Nephron progenitor cell (in vitro differentiated cells): Measurements from ENCODE around the gene FUZ.

ENCODE experiments used
- DNase-seq: peaks from one replicate; pipeline ENCODE4 v3.0.0; 2021
- H3K27ac Mint-ChIP-seq: 2 replicates; pipeline ENCODE4 v1.8.0; 2021; ENCODE audit warnings: mild to moderate bottlenecking, moderate library complexity, mixed read lengths
- H3K27me3 Mint-ChIP-seq: 2 replicates; pipeline ENCODE4 v1.8.0; 2021; ENCODE audit warnings: mild to moderate bottlenecking, low read depth, mixed read lengths; ENCODE audit not compliant: poor library complexity
- H3K36me3 Mint-ChIP-seq: 2 replicates; pipeline ENCODE4 v1.8.0; 2021; ENCODE audit warnings: low read depth, mixed read lengths
- H3K4me1 Mint-ChIP-seq: 2 replicates; pipeline ENCODE4 v1.8.0; 2021; ENCODE audit warnings: mixed read lengths
- H3K4me3 Mint-ChIP-seq: 2 replicates; pipeline ENCODE4 v1.8.0; 2021; ENCODE audit warnings: mild to moderate bottlenecking, moderate library complexity, mixed read lengths
- H3K9me3 Mint-ChIP-seq: 2 replicates; pipeline ENCODE4 v1.8.0; 2021; ENCODE audit warnings: mild to moderate bottlenecking, moderate library complexity, mixed read lengths
- TF ChIP-seq, protein P1 (sequence below): fragments of 200-600 bp; sonication (generic); IDR thresholded peaks from 2 replicates; pipeline ENCODE4 v1.5.0; 2021; ENCODE audit warnings: antibody characterized with exemption

Gene FUZ

GRCh38 chr19:49818649-49819370 lies 5.7 kb upstream of the FUZ start:
- TF ChIP-seq, protein P1, sequence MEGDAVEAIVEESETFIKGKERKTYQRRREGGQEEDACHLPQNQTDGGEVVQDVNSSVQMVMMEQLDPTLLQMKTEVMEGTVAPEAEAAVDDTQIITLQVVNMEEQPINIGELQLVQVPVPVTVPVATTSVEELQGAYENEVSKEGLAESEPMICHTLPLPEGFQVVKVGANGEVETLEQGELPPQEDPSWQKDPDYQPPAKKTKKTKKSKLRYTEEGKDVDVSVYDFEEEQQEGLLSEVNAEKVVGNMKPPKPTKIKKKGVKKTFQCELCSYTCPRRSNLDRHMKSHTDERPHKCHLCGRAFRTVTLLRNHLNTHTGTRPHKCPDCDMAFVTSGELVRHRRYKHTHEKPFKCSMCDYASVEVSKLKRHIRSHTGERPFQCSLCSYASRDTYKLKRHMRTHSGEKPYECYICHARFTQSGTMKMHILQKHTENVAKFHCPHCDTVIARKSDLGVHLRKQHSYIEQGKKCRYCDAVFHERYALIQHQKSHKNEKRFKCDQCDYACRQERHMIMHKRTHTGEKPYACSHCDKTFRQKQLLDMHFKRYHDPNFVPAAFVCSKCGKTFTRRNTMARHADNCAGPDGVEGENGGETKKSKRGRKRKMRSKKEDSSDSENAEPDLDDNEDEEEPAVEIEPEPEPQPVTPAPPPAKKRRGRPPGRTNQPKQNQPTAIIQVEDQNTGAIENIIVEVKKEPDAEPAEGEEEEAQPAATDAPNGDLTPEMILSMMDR = no peak
- DNase-seq = no peak
- peak overlapping the region; percentile 87 for H3K27ac Mint-ChIP-seq
- H3K9me3 Mint-ChIP-seq = no peaks in the 10 kb centered on the region
- H3K4me3 Mint-ChIP-seq = peak overlapping the region; percentile 99
- peaks cover 19% of the 10 kb centered on the region for H3K36me3 Mint-ChIP-seq
- H3K4me1 Mint-ChIP-seq = peaks cover 45% of the 10 kb centered on the region
- no peaks in the 10 kb centered on the region for H3K27me3 Mint-ChIP-seq

DNA sequence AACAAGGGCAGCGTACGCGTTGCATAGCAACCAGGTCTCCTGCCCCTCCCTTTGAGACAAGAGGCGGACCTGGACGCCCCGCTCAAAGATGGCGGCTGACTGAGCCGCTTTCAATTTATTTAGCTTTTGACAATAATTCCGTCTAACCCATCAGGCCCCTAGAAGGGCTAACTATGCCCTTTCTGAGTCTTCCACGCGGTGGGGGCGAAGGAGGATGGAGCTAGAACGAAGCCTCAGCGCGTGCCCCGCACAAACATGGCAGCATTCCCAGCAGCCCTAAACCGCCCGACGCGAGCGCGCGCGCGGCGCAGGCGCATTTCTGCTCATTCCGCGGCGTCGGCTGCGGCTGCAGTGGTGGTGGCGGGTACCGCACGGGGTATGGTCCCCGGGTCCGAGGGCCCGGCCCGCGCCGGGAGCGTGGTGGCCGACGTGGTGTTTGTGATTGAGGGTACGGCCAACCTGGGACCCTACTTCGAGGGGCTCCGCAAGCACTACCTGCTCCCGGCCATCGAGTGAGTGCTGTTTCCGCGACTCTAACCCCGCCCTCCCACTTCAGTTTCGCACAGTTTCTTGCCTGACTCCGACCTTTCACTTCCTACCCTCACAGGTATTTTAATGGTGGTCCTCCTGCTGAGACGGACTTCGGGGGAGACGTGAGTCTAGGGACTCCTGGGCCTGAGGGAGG lies 5.0 kb upstream of the FUZ start, which contains the start of gene MED25:
Gene MED25, plus strand, starts transcription at position 326 of the 685 bp plus-strand sequence. Its CDS starts 53 bp downstream, at position 379.
- peaks cover 44% of the 10 kb centered on the region for H3K4me1 Mint-ChIP-seq
- H3K27me3 Mint-ChIP-seq = no peaks in the 10 kb centered on the region
- peak; percentile 88 for DNase-seq
- H3K27ac Mint-ChIP-seq = peak within 1 kb of the TSS; percentile 100
- H3K36me3 Mint-ChIP-seq = peaks cover 12% of the 10 kb centered on the region
- no peaks in the 10 kb centered on the region for H3K9me3 Mint-ChIP-seq
- peak within 1 kb of the TSS; percentile 99 for H3K4me3 Mint-ChIP-seq
- TF ChIP-seq, protein P1 = no peak

- H3K9me3 Mint-ChIP-seq = no peaks in the 10 kb centered on the region
- peaks cover 7% of the 10 kb centered on the region for H3K36me3 Mint-ChIP-seq
- H3K4me3 Mint-ChIP-seq = peak overlapping the region; percentile 50
- DNase-seq = no peak
- H3K27me3 Mint-ChIP-seq = no peaks in the 10 kb centered on the region
- peaks cover 57% of the 10 kb centered on the region for H3K4me1 Mint-ChIP-seq
- TF ChIP-seq, protein P1 = no peak
- H3K27ac Mint-ChIP-seq = peak overlapping the region; percentile 42
These were observed 3.5 kb upstream of the FUZ start for GRCh38 chr19:49816590-49816989.

- H3K9me3 Mint-ChIP-seq = no peaks in the 10 kb centered on the region
- H3K27me3 Mint-ChIP-seq = peaks cover 7% of the 10 kb centered on the region
- H3K36me3 Mint-ChIP-seq = no peaks in the 10 kb centered on the region
- peak overlapping the region; percentile 99 for H3K27ac Mint-ChIP-seq
- H3K4me3 Mint-ChIP-seq = peak overlapping the region; percentile 95
- DNase-seq = no peak
- H3K4me1 Mint-ChIP-seq = peaks cover 46% of the 10 kb centered on the region
- TF ChIP-seq, protein P1 = no peak
These were observed 918 bp upstream of the FUZ start for GRCh38 chr19:49814010-49814409.

GRCh38 chr19:49812452-49812996 lies 568 bp downstream of the FUZ start:
- Mint-ChIP-seq H3K4me1 (peaks cover 57% of the 10 kb centered on the region), H3K36me3 (no peaks in the 10 kb centered on the region), H3K4me3 (peak overlapping the region; percentile 95), H3K27me3 (peaks cover 7% of the 10 kb centered on the region), H3K9me3 (no peaks in the 10 kb centered on the region), H3K27ac (peak overlapping the region; percentile 100)
- TF ChIP-seq, protein P1 = no peak
- DNase-seq = no peak
